Activated CD8-positive, alpha-beta memory T cell treated with anti-CD3 and anti-CD28 coated beads for 4 hours (primary cell): ENCODE results near the gene A3GALT2.

Experiments used
- DNase-seq, 2 donors: peaks; one replicate each; pipeline ENCODE4 v3.0.0-alpha.2; 2020; ENCODE audit warnings: low read depth in 2 of 2

The A3GALT2 gene

GRCh38 chr1:33332357-33332789 is 11.5 kb upstream of the A3GALT2 start:
- no peak for DNase-seq

DNA sequence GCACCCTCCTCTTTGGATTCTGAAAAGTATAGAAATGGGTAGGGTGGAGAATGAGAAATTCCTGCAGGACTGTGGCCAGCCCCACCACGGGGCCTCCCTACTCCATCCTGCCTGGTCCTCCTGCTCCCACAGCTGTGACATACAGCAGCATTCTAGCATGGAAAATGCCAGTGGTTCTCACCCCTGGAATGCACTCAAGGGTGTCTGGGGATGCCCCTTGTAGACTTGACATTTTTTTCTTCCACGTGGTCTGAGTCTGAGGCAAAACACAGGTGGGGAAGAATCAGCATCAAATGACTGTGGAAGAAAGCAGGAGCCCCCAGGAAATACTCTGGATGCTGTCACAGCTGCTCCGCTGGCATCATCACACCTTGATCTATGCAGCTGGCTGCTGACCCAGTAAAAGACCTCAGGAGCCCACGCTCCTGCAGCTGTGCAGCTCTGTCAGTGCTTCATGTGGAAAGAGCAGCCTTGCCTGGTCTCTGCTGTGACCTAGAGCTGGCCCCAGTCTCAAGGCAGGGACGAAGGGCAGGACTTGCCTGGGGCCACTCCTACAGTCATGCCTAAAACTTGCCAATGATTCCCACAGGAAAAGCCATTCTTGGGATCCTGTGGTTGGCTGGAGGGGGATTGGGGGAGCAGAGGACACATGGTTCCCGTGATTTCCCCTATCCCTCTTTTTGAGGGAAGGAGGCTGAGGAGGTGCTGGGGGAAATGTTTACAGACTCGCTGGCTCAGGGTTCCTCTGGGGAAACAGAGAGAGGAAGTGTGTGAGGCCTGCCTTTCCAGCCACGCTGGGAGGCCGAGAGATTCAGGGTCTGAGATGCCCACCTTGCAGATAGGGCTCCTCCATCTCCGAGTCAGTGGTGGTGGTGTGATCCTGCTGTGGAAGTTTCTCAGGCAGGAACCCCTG is 10.8 kb upstream of the A3GALT2 start:
- no peak for DNase-seq

DNA sequence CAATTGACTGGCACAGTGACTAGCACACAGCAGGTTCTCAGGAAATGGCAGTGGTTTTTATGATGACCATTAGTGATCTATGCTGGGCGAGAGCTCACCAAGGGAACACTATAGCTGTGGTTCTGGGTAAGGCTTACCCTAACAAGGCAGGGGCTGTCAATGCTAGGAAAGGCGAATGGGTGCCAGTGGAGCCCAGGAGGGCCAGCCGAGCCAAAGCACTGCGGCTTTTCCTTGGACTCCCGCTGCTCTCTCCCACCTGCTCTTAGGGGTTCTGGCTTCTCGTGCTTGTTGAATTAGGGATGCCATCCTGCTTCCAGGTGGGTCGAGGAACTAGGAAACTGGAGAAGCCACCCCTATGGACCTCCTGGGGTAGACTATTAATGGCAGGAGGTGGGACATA is 10.0 kb upstream of the A3GALT2 start:
- no peak for DNase-seq

- no peak for DNase-seq
Measured at GRCh38 chr1:33330361-33330890, 9.5 kb upstream of the A3GALT2 start.

DNA sequence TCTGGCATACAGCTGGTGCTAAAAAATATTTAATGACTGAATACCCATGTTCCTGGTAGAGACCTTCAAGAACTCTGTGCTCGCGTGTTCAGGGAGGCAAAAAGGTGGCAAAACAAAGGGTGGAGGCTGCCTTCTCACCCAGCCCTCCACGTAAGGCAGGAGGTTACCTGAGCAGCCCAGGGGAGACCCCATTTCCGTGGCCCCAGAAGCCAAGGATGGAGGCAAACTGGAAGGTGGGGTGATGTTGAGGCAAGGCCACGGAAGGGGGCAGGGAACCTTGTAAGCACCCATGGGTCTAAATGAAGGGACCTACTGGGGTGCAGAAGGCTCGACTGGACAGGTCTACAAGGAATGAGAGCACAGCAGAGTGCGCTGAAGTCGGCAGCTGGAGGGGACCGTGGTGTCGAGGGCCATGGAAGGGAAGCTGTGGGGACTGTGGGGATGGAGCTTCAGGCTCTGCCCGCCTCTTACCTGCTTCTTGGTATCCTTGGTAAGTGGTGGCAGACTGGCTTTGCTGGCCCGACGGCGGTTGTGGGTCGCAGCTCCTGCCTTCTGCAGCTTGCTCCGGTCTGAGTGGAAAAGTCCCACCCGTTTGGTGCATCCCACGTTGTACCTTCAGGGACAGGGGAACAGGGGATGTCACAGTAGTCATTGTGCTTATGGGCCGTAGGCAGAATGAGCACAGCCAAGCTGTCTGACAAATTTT is 8.9 kb upstream of the A3GALT2 start:
- no peak for DNase-seq

GRCh38 chr1:33328817-33329216 is 7.9 kb upstream of the A3GALT2 start:
- no peak for DNase-seq

GRCh38 chr1:33327587-33328325 is 6.9 kb upstream of the A3GALT2 start:
- DNase-seq = no peak

- DNase-seq = no peak
Measured at GRCh38 chr1:33326785-33327184, 5.9 kb upstream of the A3GALT2 start.

DNA sequence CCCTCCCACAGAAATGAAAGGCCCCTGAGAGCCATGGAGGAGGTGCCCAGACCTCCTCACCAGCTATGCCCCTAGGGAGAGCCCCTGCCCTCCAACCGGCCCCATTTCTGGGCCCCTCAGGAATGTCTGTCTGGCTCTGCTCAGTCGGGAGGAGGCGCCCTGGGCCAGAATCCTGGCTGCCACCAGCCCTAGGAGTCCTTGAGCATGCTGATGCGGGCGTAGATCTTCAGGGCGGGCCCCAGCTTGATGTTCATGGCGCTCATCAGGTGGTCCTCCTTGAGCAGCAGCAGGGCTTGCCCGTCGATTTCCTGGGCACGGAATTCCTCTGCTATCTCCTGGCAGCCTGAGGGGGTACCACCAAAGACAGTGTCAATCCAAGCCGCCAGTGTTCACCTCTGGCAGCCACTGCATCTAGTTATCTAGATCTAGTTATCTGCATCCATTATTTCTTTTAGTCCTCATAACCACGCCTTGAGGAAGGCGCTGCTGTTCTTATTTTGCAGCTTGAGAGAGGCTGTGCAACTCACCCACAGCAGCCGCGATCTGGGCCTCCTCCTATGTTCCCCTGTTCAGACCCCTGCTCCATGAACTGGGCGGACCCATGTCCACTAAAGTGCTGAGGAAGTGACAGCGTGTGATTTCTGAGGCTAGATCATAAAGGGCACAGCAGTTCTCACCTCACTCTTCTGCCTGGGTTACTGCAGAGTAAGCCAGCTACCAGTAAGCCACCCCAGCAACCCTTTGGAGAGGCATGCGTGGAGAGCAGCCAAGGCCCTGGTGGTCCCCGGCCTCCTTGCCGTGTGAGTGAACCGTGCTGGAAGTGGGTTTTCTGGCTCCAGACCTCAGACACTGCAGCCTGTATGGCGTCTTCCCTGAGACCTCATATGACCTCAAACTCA is 4.0 kb upstream of the A3GALT2 start:
- DNase-seq = no peak

DNA sequence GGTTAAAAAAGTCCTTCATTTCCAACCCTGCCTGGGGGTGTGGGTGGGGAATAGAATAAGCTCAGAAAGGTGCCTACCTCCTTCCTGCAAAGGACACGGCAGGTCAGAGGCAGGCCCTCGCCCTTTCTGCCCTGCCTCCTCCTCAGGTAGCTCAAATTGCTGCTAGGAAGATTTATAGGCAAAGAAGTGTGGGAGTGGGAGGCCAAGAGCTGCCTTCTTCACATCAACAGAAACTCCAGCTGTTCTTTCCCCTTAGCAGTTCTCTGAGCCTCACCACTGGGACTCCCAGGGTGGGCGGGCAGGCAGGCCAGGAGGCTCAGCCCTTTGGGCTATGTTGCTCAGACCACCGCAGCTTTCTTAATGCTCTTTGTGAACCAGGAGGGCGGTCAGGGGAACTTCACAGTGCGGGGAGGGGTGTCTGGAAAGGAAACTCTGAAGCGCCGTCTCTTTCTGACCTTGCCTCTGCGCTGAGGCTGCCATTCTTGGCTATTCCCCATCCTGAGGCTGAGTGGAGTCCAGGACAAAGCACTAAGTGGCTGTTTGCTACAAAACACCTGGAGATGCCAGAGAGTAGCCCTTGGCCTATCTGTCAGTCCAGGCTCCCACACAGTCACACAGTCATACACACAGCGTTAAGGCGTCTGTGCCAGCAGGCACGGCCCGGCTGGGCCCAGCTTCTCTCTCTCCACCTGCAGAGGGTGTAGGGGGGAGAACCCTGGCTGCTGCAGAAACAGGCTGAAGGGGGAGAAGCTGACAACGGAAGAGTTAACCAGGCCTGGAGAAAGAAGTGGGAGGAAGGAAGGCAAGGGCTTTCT is 3.0 kb upstream of the A3GALT2 start:
- no peak for DNase-seq

GRCh38 chr1:33322870-33323585 is 2.1 kb upstream of the A3GALT2 start:
- no peak for DNase-seq

DNA sequence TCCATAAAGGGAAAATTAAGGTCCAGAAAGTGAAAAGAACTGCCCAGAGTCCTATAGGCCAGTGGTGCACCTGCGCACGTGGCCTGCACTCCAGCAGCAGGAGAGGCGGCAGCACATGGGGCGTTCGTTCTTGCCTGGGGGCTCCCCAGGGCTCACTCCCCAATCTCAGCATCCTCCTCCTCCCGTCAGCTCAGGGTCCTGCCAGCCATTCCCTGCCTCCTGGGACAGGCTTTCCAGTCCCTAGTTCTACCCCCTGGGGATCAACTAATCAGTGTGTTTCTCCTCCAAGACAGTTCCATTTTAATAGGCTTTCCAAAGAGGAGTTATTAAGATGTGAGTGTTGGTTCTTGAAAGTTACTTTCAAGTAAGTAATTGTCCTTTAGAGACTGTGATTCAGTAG is 1.2 kb upstream of the A3GALT2 start:
- no peak for DNase-seq

DNA sequence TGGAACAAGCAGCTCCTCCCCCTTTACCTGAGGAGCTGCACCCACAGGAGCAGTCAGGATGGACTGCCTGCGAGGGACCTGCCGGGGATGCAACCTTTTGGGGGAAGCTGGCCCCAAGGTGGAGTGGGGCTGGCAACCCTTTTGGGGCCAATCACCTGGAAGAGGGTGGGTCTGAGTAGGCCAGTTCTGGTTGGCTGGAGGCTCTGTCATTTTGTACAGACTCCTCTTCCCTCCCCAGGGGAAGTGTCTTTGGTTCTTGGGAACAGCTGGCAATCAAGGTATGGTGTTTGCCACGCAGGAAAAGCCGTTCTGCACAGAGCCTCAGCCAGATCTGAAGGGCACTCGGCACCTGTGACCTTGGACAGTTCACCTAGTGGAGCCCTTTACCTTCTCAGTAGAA is 280 bp upstream of the A3GALT2 start:
- no peak for DNase-seq

- no peak for DNase-seq
Measured at GRCh38 chr1:33319949-33320618, 814 bp downstream of the A3GALT2 start.

DNA sequence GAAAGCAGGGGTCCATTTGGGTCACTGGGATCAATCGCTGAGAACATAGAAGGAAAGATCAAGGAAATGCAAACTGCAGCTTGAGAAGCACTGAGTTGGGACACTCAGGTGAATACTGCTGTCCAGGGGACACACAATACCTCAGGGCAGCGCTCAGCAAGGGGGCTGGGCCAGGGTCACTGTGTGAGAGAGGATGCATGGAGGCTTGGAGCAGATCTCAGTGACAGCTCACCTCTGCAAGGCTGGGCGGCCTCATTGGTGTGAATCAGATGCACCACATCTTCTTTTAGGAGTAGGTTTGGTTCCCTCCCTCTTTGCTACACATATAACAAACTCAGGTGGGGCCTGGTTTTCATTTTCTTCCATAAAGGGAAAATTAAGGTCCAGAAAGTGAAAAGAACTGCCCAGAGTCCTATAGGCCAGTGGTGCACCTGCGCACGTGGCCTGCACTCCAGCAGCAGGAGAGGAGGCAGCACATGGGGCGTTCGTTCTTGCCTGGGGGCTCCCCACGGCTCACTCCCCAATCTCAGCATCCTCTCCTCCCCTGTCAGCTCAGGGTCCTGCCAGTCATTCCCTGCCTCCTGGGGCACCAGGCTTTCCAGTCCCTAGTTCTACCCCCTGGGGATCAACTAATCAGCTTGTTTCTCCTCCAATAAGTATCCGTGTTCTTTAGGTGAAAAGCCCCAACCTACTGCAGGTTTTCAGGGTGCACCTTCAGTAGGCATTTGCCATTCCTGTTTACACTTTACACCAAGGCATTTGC is 1.5 kb downstream of the A3GALT2 start:
- DNase-seq = no peak

- no peak for DNase-seq
Measured at GRCh38 chr1:33317946-33318345, 3.0 kb downstream of the A3GALT2 start.

DNA sequence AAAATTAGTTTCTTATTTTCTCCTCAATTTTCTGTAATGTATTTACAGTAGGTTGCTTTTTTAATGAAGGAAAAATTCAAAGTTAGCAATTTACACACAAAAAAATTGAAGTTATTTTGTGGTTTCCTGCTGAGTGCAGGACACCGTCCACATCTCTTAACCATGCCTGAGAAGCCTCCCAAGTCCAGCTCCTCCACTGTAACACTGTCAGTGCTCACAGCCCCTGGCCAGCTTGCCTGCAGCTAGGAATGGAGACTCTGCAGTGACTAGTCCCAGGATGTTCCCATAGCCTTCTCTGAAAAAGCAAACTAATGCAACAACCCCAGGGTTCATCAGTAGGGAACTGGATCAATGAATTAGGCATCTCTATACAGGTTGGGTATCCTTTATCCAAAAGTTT is 3.5 kb downstream of the A3GALT2 start:
- DNase-seq = no peak

- DNase-seq = no peak
Measured at GRCh38 chr1:33316601-33317000, 4.3 kb downstream of the A3GALT2 start.
